ENCODE measurements around the gene HOXB4. TPM values are rescaled to one million over a fixed set of nuclear protein-coding genes. Genes with fewer than 3 reads are reported as not detected.

HOXB4 gene
- total RNA-seq, 4 donors from 2014 or later, result 0.67 to 1.2 (median 0.80) TPM

DNA sequence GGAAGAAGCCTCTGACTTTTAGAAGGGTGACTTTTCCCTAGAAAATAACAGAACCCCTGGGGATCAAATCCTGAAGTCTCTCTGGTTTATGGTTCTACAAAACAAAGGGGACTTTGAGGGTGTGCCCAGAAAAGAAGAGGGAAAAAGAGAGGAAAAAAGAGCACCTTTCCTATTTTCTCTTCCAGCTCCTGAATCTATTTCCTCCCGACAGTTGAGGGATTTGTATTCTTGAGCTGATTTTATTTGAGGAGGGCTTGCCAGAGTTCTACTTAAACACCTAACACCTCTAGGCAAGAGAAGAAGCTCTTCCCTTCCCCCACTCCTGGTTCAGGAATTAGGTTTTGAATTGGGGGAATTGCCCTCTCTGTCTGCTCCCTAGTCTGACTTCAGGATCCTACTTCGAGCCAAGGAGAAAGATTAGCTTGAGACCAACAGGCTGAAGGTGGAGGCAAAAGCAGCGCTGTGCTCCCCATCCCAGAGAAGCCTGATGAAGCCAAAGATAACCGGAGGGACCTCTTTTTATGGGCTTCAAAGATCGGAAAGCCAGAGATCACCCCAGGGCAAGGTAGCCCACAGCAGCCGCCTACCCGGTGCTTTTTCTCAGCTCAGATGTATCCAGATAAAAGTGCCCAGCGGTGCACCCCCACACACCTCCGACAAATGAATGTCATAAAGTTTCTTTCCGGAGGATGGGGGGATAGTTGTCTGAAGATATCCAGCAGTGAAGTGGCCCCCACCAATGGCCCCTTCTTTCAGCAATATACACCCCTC is 11.1 kb upstream of the HOXB4 start:
- Histone ChIP-seq H3K4me3 (replicated peaks in 1 of 3) (no peak overlapping the region), H3K4me1 (peaks cover 0 to 29% of the 10 kb centered on the region in 2 donors), H3K9me3 (no peaks in the 10 kb centered on the region), H3K36me3 (no peaks in the 10 kb centered on the region), H3K27ac (no peak overlapping the region), H3K27me3 (peaks cover 58% of the 10 kb centered on the region)
- intact Hi-C loops (cut with DNase I), result no loop called here
- TF ChIP-seq CTCF (IDR thresholded peaks at IDR 0.05) (no peak), POLR2A (IDR thresholded peaks at IDR 0.05) (no peak)
- no peak for DNase-seq
- 21 to 63% methylated on average over 10 of the region's 10 CpGs for WGBS, 2 donors

- H3K4me3 ChIP-seq (replicated peaks in 1 of 3), result no peak overlapping the region
- WGBS, 2 donors, result 34% methylated on average over 2 of the region's 2 CpGs
- no peaks in the 10 kb centered on the region for H3K9me3 ChIP-seq
- TF ChIP-seq POLR2A (IDR thresholded peaks at IDR 0.05) (no peak), CTCF (IDR thresholded peaks at IDR 0.05) (no peak)
- intact Hi-C loops (cut with DNase I), result no loop called here
- peaks cover 63% of the 10 kb centered on the region for H3K27me3 ChIP-seq
- H3K27ac ChIP-seq, result no peak overlapping the region
- H3K4me1 ChIP-seq, result peaks cover 0 to 22% of the 10 kb centered on the region in 2 donors
- no peak for DNase-seq
- no peaks in the 10 kb centered on the region for H3K36me3 ChIP-seq
Observed at GRCh38 chr17:48588528-48588927, 10.4 kb upstream of the HOXB4 start.

DNA sequence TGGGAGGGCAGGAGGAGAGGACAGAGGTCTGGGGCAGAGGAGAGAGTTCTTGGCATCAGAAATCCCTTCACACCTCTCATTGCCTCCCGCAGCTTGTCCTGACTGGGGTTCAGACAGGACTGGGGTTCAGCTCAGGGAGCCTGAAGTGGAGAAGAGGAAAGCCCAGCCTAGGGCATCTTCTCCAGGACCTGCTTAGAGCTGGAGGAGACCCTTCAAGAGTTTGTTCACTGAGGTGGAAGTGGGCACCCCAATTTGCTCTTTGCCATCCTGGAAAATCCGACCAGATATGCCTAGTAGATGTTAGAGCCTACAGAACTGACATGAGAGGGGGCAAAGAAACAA is 9.9 kb upstream of the HOXB4 start:
- H3K4me1 ChIP-seq, result peaks cover 0 to 19% of the 10 kb centered on the region in 2 donors
- H3K27ac ChIP-seq, result no peak overlapping the region
- intact Hi-C loops (cut with DNase I), result no loop called here
- no peak overlapping the region for H3K4me3 ChIP-seq (replicated peaks in 1 of 3)
- no peaks in the 10 kb centered on the region for H3K9me3 ChIP-seq
- no peaks in the 10 kb centered on the region for H3K36me3 ChIP-seq
- no peak for DNase-seq
- WGBS, 2 donors, result 37 to 55% methylated on average over 2 of the region's 2 CpGs
- TF ChIP-seq POLR2A (IDR thresholded peaks at IDR 0.05), result no peak
- no peak for TF ChIP-seq CTCF (IDR thresholded peaks at IDR 0.05)
- H3K27me3 ChIP-seq, result peaks cover 62% of the 10 kb centered on the region

DNA sequence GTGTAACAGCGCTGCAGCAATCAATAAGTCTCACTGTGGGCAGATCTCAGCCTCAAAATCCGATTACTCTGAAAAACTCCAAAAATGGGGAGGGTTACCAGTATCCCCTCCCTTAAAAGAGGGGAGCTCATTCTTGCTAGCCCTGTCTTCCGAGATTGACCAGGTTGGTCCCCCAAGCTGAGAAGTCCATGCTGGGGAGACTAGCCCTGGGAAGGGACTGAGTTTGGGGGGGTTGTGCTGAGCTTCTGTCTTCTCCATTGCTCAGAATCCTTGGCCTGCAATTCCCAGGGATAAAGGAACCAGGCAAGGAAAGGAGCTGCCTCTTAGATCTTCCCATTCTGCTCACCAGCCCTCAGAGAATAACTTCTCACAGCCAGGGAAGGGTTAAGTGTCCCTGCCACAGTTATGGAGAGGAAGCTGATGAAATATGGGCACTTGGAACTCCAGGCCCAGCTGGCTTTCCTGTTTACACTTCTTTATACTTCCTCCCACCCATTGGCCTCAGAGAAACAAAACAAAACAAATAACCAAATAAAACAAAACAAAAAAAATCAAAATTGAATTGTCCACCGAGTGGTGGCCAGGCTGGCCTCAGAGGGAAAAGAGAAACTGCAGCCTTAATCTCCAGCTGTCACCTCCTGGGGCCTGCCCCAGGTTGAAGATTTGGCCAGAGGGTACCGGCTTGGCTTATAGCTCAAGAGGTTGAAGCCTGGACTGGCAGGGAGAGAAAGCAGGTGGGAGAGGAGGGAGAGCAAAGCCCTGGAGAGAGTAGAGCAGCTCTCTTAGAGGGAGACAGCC is 9.3 kb upstream of the HOXB4 start:
- intact Hi-C loops (cut with DNase I), result no loop called here
- peaks cover 0 to 19% of the 10 kb centered on the region in 2 donors for H3K4me1 ChIP-seq
- no peak overlapping the region for H3K4me3 ChIP-seq (replicated peaks in 1 of 3)
- H3K27me3 ChIP-seq, result peaks cover 62% of the 10 kb centered on the region
- no peaks in the 10 kb centered on the region for H3K36me3 ChIP-seq
- WGBS, 2 donors, result 30 to 37% methylated on average over 5 of the region's 5 CpGs
- TF ChIP-seq POLR2A (IDR thresholded peaks at IDR 0.05) (no peak), CTCF (IDR thresholded peaks at IDR 0.05) (no peak)
- H3K27ac ChIP-seq, result no peak overlapping the region
- no peaks in the 10 kb centered on the region for H3K9me3 ChIP-seq
- DNase-seq, result no peak
